MCF 10A (cell line): ENCODE results near the gene CAMKK2. TPM values are rescaled to one million over a fixed set of nuclear protein-coding genes. Genes with fewer than 3 reads are reported as not detected.

ENCODE experiments used
- BruUV-seq: library from RNA; stranded (reverse); fragments of 400-500 nt; replicated peaks from 2 replicates; lab custom pipeline; 2021; lab: Mats Ljungman, UMichigan
- CTCF ChIA-PET: fragments of 300-600 bp; sonication (Branson Sonifier 250); formaldehyde crosslinking; extraction: SDS; loops from one replicate; lab custom pipeline; 2021; ENCODE audit warnings: antibody characterized with exemption, inconsistent platforms; lab: Yijun Ruan, JAX
- POLR2A ChIA-PET: fragments of 300-600, 350-650 bp; sonication (Branson Sonifier 250); formaldehyde crosslinking; extraction: SDS; loops from one replicate; lab custom pipeline; 2020; ENCODE audit warnings: antibody characterized with exemption, inconsistent platforms; lab: Yijun Ruan, JAX
- DNase-seq: peaks from one replicate; pipeline ENCODE4 v3.0.0-alpha.2; 2018; ENCODE audit not compliant: unreplicated experiment
- H3K27ac Mint-ChIP-seq: one replicate; pipeline ENCODE4 v1.8.0; 2022; ENCODE audit warnings: mild to moderate bottlenecking, low read depth, mixed read lengths; ENCODE audit not compliant: unreplicated experiment
- H3K27me3 Mint-ChIP-seq: one replicate; pipeline ENCODE4 v1.8.0; 2022; ENCODE audit warnings: mixed read lengths; ENCODE audit not compliant: insufficient read depth, unreplicated experiment
- H3K36me3 Mint-ChIP-seq: one replicate; pipeline ENCODE4 v1.8.0; 2022; ENCODE audit warnings: mild to moderate bottlenecking, moderate library complexity, mixed read lengths; ENCODE audit not compliant: insufficient read depth, unreplicated experiment
- H3K4me1 Mint-ChIP-seq: one replicate; pipeline ENCODE4 v1.8.0; 2022; ENCODE audit warnings: mixed read lengths; ENCODE audit not compliant: insufficient read depth, unreplicated experiment
- H3K4me3 Mint-ChIP-seq: one replicate; pipeline ENCODE4 v1.8.0; 2022; ENCODE audit warnings: mild to moderate bottlenecking, moderate library complexity, mixed read lengths; ENCODE audit not compliant: unreplicated experiment
- H3K9me3 Mint-ChIP-seq: one replicate; pipeline ENCODE4 v1.8.0; 2022; ENCODE audit warnings: mixed read lengths; ENCODE audit not compliant: unreplicated experiment
- CTCF ChIP-seq: fragments of 200-600 bp; IDR thresholded peaks from one replicate; pipeline ENCODE4 v1.8.0; 2022; ENCODE audit warnings: antibody characterized with exemption, mild to moderate bottlenecking; ENCODE audit not compliant: unreplicated experiment
- intact Hi-C: fragments of 100-400 bp; cut with micrococcal nuclease; formaldehyde crosslinking; loops from 2 replicates; pipeline ENCODE4 v1.14.1; 2022
- total RNA-seq: library from RNA; stranded (reverse); gene quantifications from 2 replicates; pipeline ENCODE4 v1.2.3, GENCODE V29; 2022

Gene CAMKK2
- total RNA-seq, 1 experiment from 2014 or later: 36.3 TPM

GRCh38 chr12:121239351-121240061, 57.0 kb downstream of the CAMKK2 start:
- H3K9me3 Mint-ChIP-seq: no peaks in the 10 kb centered on the region
- intact Hi-C loops: no loop called here
- no peaks in the 10 kb centered on the region for H3K27me3 Mint-ChIP-seq
- no peak for TF ChIP-seq CTCF
- CTCF ChIA-PET: interaction anchor here (0.6 to 1.1 kb wide), 2 partner anchors 9 to 12 kb away, joined by 3 to 4 read pairs; no protein-coding TSS in a partner anchor
- H3K4me1 Mint-ChIP-seq: no peaks in the 10 kb centered on the region
- no peak for DNase-seq
- H3K4me3 Mint-ChIP-seq: no peak overlapping the region
- no peak overlapping the region for H3K27ac Mint-ChIP-seq
- no TSS peak for BruUV-seq
- peaks cover 42% of the 10 kb centered on the region for H3K36me3 Mint-ChIP-seq
- POLR2A ChIA-PET: interaction anchor here (1.2 to 1.3 kb wide), 2 partner anchors 16 to 24 kb away, joined by 3 read pairs; no protein-coding TSS in a partner anchor

DNA sequence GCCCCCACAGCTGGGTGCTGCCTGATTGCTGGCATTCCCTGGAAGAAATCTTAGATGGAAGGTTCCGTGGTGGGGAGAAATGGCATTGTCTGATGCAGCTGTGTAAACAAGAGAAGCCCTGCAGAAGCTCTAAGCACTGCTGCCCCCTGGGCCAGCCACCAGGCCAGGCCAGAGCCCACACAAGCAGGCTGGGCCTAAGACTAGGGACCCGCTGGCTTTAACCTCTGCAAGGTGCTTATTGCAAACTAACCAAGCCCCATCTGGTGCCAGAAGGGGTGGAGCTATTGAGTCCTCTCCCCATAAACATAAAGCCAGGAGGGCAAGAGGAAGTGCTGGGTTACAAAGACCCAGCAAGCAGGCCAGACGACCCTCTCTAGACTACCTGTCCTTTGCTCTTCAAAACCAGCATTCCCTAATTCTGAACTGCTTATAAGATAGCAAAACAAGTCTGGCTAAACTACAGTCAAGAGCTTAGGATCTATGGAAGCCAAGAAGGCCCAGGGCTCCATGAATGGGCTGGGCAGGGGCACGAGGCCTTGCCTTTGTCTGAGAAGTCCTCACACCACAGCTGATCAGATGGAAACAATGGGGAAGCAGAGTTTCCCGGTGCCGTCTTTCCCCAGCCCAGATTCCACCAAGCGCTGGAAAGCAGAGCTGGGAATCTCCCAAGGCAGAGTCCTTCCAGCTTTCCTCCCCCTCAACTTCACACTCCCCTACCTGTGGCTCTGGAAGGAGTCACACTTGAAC, 57.7 kb downstream of the CAMKK2 start:
- no peak overlapping the region for H3K27ac Mint-ChIP-seq
- CTCF ChIA-PET: interaction anchor here (0.6 to 1.1 kb wide), 2 partner anchors 8 to 13 kb away, joined by 3 to 4 read pairs; no protein-coding TSS in a partner anchor
- no peak for TF ChIP-seq CTCF

GRCh38 chr12:121238086-121238485, 58.4 kb downstream of the CAMKK2 start:
- TF ChIP-seq CTCF: no peak
- no peak overlapping the region for H3K4me3 Mint-ChIP-seq
- no peaks in the 10 kb centered on the region for H3K27me3 Mint-ChIP-seq
- peaks cover 34% of the 10 kb centered on the region for H3K36me3 Mint-ChIP-seq
- H3K9me3 Mint-ChIP-seq: no peaks in the 10 kb centered on the region
- DNase-seq: no peak
- no peaks in the 10 kb centered on the region for H3K4me1 Mint-ChIP-seq
- H3K27ac Mint-ChIP-seq: no peak overlapping the region
- intact Hi-C loops: no loop called here
- no TSS peak for BruUV-seq
- POLR2A ChIA-PET: interaction anchor here (0.6 to 1.0 kb wide), 2 partner anchors 14 to 1050 kb away, joined by 3 to 4 read pairs; no protein-coding TSS in a partner anchor
- CTCF ChIA-PET: no interaction called here

More for the DNA sequence above, 57.7 kb downstream of the CAMKK2 start:
- no peaks in the 10 kb centered on the region for H3K9me3 Mint-ChIP-seq
- H3K4me1 Mint-ChIP-seq: no peaks in the 10 kb centered on the region
- intact Hi-C loops: no loop called here
- POLR2A ChIA-PET: interaction anchor here (1.0 to 1.3 kb wide), 3 partner anchors 15 to 23 kb away, joined by 3 to 4 read pairs (median 3); no protein-coding TSS in a partner anchor
- BruUV-seq: no TSS peak
- no peak overlapping the region for H3K4me3 Mint-ChIP-seq
- DNase-seq: no peak
- H3K27me3 Mint-ChIP-seq: no peaks in the 10 kb centered on the region
- peaks cover 41% of the 10 kb centered on the region for H3K36me3 Mint-ChIP-seq

GRCh38 chr12:121237415-121237814, 59.1 kb downstream of the CAMKK2 start:
- no peak overlapping the region for H3K27ac Mint-ChIP-seq
- DNase-seq: no peak

More at GRCh38 chr12:121237415-121237814, 59.1 kb downstream of the CAMKK2 start:
- ChIA-PET CTCF (no interaction called here), POLR2A (interaction anchor here (0.6 to 1.0 kb wide), 2 partner anchors 14 to 1050 kb away, joined by 3 to 4 read pairs; no protein-coding TSS in a partner anchor)
- Mint-ChIP-seq H3K4me1 (no peaks in the 10 kb centered on the region), H3K4me3 (no peak overlapping the region), H3K36me3 (peaks cover 31% of the 10 kb centered on the region), H3K9me3 (no peaks in the 10 kb centered on the region), H3K27me3 (no peaks in the 10 kb centered on the region)
- BruUV-seq: no TSS peak
- intact Hi-C loops: no loop called here
- TF ChIP-seq CTCF: no peak
